Smooth muscle cell (in vitro differentiated cells): ENCODE measurements around the gene DPH2. TPM values are rescaled to one million over a fixed set of nuclear protein-coding genes. Genes with fewer than 3 reads are reported as not detected.

Experiments used
- DNase-seq: peaks from one replicate; lab custom pipeline; 2025; ENCODE audit not compliant: unreplicated experiment; lab: John Stamatoyannopoulos, UW
- H2AFZ ChIP-seq: fragments of 200-600 bp; sonication (generic); 2 replicates; pipeline ENCODE4 v1.6.0; 2016; ENCODE audit warnings: antibody characterized with exemption, low read depth, mild to moderate bottlenecking
- H3F3A ChIP-seq: fragments of 200-600 bp; sonication (generic); 2 replicates; pipeline ENCODE4 v1.6.0; 2017; ENCODE audit warnings: antibody characterized with exemption, low read depth
- H3K27ac ChIP-seq: fragments of 200-600 bp; sonication (generic); 2 replicates; pipeline ENCODE4 v1.5.1; 2016; ENCODE audit warnings: low read depth, mild to moderate bottlenecking
- H3K27me3 ChIP-seq: fragments of 200-600 bp; sonication (generic); 2 replicates; pipeline ENCODE4 v1.6.1; 2016; ENCODE audit warnings: low read depth, mild to moderate bottlenecking
- H3K36me3 ChIP-seq: fragments of 200-600 bp; sonication (generic); 2 replicates; pipeline ENCODE4 v1.5.1; 2016; ENCODE audit warnings: low read depth
- H3K4me1 ChIP-seq: fragments of 200-600 bp; sonication (generic); 2 replicates; pipeline ENCODE4 v1.5.1; 2016; ENCODE audit warnings: low read depth
- H3K4me2 ChIP-seq: fragments of 200-600 bp; sonication (generic); 2 replicates; pipeline ENCODE4 v1.6.0; 2016; ENCODE audit warnings: mild to moderate bottlenecking
- H3K4me3 ChIP-seq: fragments of 200-600 bp; sonication (generic); 2 replicates; pipeline ENCODE4 v1.5.1; 2016; ENCODE audit warnings: mild to moderate bottlenecking
- H3K79me2 ChIP-seq: fragments of 200-600 bp; sonication (generic); 2 replicates; pipeline ENCODE4 v1.6.0; 2016; ENCODE audit warnings: low read depth, mild to moderate bottlenecking
- H3K9ac ChIP-seq: fragments of 200-600 bp; sonication (generic); 2 replicates; pipeline ENCODE4 v1.6.0; 2016; ENCODE audit warnings: low read depth
- H3K9me3 ChIP-seq: fragments of 200-600 bp; sonication (generic); replicated peaks from 2 replicates; pipeline ENCODE4 v1.5.1; 2016; ENCODE audit warnings: low read depth
- H4K20me1 ChIP-seq: fragments of 200-600 bp; sonication (generic); 2 replicates; pipeline ENCODE4 v1.6.0; 2016; ENCODE audit warnings: low read depth
- WGBS: methylation state at CpG from one replicate; pipeline ENCODE4 v1.1.7; 2016; ENCODE audit warnings: low lambda C conversion rate; 5-methylcytosine and 5-hydroxymethylcytosine counted together
- polyA plus RNA-seq: library from polyadenylated mRNA; unstranded; fragments of >200 nt; fragmentation: Nextera tagmentation; extraction: Ambion mirVana; gene quantifications from 2 replicates; pipeline ENCODE4 v1.2.1, GENCODE V29; 2016
- total RNA-seq: library from RNA; depleted of rRNA; stranded (reverse); fragments of >200 nt; gene quantifications from 2 replicates; pipeline ENCODE4 v1.2.3, GENCODE V29; 2014
- TF ChIP-seq, protein P1 (sequence below): fragments of 200-600 bp; sonication (generic); IDR thresholded peaks from 2 replicates; pipeline ENCODE4 v1.5.1; 2017; ENCODE audit warnings: borderline replicate concordance, mild to moderate bottlenecking, antibody characterized with exemption; ENCODE audit not compliant: insufficient read depth, poor library complexity, severe bottlenecking

The DPH2 gene
- total and polyA plus RNA-seq, 2 experiments from 2014 or later, result 20.3 to 23.5 TPM

DNA sequence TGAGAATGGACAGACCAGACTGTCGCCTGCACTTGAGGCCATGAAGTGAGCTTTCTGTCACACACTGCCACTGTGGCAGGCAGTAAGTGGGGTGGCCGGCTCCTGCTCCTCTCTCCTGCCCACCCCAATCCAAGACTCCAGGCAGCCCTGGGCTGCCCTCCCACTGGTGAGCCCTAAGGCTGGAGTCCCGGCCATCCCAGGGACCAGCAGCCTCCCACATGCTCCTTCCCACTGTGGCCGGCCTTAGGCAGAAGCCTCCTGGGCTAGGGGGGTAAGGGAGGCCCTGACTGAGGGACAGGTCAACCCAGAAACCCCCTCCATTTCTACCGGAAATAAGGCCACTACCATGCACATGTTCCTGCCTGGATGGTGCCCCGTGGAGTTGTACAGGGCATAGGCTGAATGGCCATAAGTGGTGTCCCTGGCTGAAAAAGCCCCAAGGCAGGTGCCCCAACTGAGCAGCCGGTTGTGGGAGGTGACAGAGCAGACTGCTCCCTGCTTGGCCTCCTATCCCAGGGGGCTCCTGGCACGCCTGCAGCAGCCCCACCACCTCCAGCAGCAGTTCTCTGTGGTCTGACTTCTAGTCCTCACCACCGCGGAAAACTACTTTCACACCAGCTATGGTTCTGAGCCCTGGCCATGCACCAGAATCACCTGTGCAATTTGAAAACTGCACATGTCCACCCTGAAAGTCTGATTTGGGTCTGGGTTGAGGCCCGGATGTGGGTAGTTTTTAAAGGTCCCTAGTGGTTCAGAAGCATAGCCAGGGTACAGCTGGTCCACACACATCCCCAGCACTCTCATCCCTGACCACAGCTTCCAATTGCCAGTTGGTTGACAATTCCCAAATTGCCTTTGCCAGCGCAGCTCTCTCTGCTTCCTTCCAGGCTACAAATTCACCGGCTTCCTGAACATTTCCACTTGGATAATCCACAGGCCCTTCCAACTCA lies 37.8 kb upstream of the DPH2 start:
- Histone ChIP-seq H3K9ac (no peak overlapping the region), H3K4me3 (no peak overlapping the region), H2AFZ (no peak overlapping the region), H3K79me2 (no peaks in the 10 kb centered on the region), H3F3A (no peaks in the 10 kb centered on the region), H3K36me3 (no peaks in the 10 kb centered on the region), H3K4me1 (no peaks in the 10 kb centered on the region), H3K4me2 (no peak overlapping the region), H3K9me3 (no peaks in the 10 kb centered on the region), H3K27ac (no peak overlapping the region), H4K20me1 (no peaks in the 10 kb centered on the region), H3K27me3 (peaks cover 12% of the 10 kb centered on the region)
- 93% methylated on average over 13 of the region's 13 CpGs for WGBS
- no peak for DNase-seq
- TF ChIP-seq, protein P1, sequence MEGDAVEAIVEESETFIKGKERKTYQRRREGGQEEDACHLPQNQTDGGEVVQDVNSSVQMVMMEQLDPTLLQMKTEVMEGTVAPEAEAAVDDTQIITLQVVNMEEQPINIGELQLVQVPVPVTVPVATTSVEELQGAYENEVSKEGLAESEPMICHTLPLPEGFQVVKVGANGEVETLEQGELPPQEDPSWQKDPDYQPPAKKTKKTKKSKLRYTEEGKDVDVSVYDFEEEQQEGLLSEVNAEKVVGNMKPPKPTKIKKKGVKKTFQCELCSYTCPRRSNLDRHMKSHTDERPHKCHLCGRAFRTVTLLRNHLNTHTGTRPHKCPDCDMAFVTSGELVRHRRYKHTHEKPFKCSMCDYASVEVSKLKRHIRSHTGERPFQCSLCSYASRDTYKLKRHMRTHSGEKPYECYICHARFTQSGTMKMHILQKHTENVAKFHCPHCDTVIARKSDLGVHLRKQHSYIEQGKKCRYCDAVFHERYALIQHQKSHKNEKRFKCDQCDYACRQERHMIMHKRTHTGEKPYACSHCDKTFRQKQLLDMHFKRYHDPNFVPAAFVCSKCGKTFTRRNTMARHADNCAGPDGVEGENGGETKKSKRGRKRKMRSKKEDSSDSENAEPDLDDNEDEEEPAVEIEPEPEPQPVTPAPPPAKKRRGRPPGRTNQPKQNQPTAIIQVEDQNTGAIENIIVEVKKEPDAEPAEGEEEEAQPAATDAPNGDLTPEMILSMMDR, result no peak

DNA sequence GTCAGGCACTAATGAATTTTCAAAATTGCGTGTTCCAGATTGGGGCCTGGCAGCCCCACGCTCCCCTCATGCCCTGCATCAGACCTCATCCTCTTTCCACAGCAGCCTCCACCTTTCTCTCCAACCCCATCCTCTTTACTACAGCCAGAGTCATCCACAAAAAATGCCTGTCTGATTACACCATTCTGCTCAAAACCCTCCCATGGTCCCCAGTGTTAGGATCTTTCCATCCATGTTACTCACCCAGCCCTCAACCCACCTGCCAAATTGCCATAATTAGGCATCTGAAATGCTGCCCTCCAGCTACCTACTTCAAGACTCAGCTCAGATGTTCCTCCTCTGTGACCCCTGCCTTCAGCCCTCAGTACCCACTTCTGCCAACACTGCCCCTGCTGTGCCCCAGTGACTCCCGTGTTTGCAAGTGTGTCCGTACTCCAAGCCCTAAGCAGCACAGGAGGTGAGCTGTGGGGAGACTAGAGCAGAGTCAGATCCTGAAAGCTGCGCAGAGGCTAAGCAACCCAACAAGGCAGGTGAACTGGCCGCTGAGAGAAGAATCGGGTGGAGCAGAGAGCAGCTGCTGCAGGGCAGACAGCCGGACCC lies 36.9 kb upstream of the DPH2 start:
- Histone ChIP-seq H3K36me3 (no peaks in the 10 kb centered on the region), H3K9me3 (no peaks in the 10 kb centered on the region), H3K27me3 (peaks cover 16% of the 10 kb centered on the region), H3K4me3 (peak overlapping the region; percentile 52), H3F3A (no peaks in the 10 kb centered on the region), H3K4me1 (no peaks in the 10 kb centered on the region), H3K27ac (no peak overlapping the region), H2AFZ (no peak overlapping the region), H3K79me2 (no peaks in the 10 kb centered on the region), H3K9ac (no peak overlapping the region), H4K20me1 (no peaks in the 10 kb centered on the region), H3K4me2 (peak overlapping the region; percentile 91)
- TF ChIP-seq, protein P1, result no peak
- WGBS, result 37% methylated on average over 7 of the region's 8 CpGs
- no peak for DNase-seq

DNA sequence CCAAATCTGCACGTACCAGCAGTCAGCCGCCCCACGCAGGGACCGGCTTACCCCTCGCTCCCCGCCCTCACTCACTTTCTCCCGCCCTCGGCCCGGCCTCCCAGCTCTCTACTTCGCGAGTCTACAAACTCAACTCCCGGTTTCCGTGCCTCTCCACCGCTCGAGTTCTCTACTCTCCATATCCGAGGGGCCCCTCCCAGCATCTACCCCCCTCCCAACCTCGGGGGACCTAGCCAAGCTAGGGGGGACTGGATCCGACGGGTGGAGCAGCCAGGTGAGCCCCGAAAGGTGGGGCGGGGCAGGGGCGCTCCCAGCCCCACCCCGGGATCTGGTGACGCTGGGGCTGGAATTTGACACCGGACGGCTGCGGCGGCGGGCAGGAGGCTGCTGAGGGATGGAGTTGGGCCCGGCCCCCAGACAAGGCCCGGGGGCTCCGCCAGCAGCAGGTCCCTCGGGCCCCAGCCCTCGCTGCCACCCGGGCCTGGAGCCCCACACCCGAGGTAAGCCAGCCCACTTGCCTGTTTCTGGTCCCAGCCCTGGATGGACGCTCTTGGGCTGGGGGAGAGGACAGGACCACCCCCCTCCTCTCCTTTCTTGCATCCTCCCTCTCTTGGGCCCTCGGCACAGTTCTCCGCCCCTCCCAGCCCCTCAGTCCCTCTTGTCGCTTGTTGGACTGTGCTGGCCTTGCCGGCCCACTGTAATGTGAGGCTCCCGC lies 36.3 kb upstream of the DPH2 start, which contains the start of gene ARTN:
Gene ARTN, plus strand, starts transcription at position 416 of the 715 bp plus-strand sequence. CDS start 1,856 bp downstream, outside the sequence.
- TF ChIP-seq, protein P1, result no peak
- no peaks in the 10 kb centered on the region for H3K79me2 ChIP-seq
- no peak within 1 kb of the TSS for H2AFZ ChIP-seq
- H3K4me2 ChIP-seq, result peak within 1 kb of the TSS; percentile 91
- no peaks in the 10 kb centered on the region for H4K20me1 ChIP-seq
- peak; percentile 48 for DNase-seq
- H3F3A ChIP-seq, result no peaks in the 10 kb centered on the region
- H3K27ac ChIP-seq, result no peak within 1 kb of the TSS
- peaks cover 21% of the 10 kb centered on the region for H3K27me3 ChIP-seq
- H3K4me1 ChIP-seq, result no peaks in the 10 kb centered on the region
- peak within 1 kb of the TSS; percentile 18 for H3K9ac ChIP-seq
- H3K4me3 ChIP-seq, result peak within 1 kb of the TSS; percentile 52
- no peaks in the 10 kb centered on the region for H3K9me3 ChIP-seq
- no peaks in the 10 kb centered on the region for H3K36me3 ChIP-seq
- WGBS, result 3% methylated on average over 20 of the region's 42 CpGs
